K562 (cell line): ENCODE results near the gene RASGRP1. TPM values are rescaled to one million over a fixed set of nuclear protein-coding genes. Genes with fewer than 3 reads are reported as not detected.

Source experiments
- CCNT2 ChIP-seq: IDR thresholded peaks from 2 replicates; pipeline ENCODE4 v1.6.1; 2011; ENCODE audit warnings: borderline replicate concordance, low read depth, mild to moderate bottlenecking, moderate library complexity, mixed read lengths, low read length; ENCODE audit not compliant: insufficient read length; ENCODE audit errors: extremely low read depth
- CHAMP1 ChIP-seq: fragments of 450-650 bp; IDR thresholded peaks from 2 replicates; pipeline ENCODE4 v1.6.1; 2016; ENCODE audit warnings: mild to moderate bottlenecking
- CTBP1 ChIP-seq: fragments of 450-650 bp; IDR thresholded peaks from 2 replicates; pipeline ENCODE4 v1.6.1; 2016; ENCODE audit warnings: borderline replicate concordance
- CTCF ChIP-seq, 3 experiments: IDR thresholded peaks in 2 of 3; conservative IDR thresholded peaks in 1 of 3; 2 replicates each; pipeline ENCODE4 v1.5.1; 2011 to 2012; ENCODE audit warnings: low read length in 3 of 3, mild to moderate bottlenecking in 3 of 3, control low read depth in 2 of 3, improper control_type of control experiment in 1 of 3, inconsistent platforms in 1 of 3, low read depth in 1 of 3, mixed read lengths in 1 of 3, moderate library complexity in 1 of 3; ENCODE audit not compliant: insufficient read depth in 2 of 3
- ETV1 ChIP-seq: fragments of 450-650 bp; conservative IDR thresholded peaks from 2 replicates; pipeline ENCODE4 v1.6.1; 2016; ENCODE audit warnings: missing genetic modification characterization, control low read depth, low read depth, missing compliant biosample characterization
- JUNB ChIP-seq: fragments of 450-650 bp; formaldehyde crosslinking; conservative IDR thresholded peaks from 2 replicates; pipeline ENCODE4 v1.4.0; 2020; ENCODE audit warnings: mild to moderate bottlenecking
- MTA3 ChIP-seq: fragments of 450-650 bp; formaldehyde crosslinking; IDR thresholded peaks from 2 replicates; pipeline ENCODE4 v1.6.1; 2017; ENCODE audit warnings: mild to moderate bottlenecking, borderline replicate concordance
- NBN ChIP-seq: fragments of 450-650 bp; IDR thresholded peaks from 2 replicates; pipeline ENCODE4 v1.6.1; 2016; ENCODE audit warnings: low read depth, mild to moderate bottlenecking
- NONO ChIP-seq, 2 experiments: fragments of 200-400 bp in 1 of 2; fragments of 450-650 bp in 1 of 2; formaldehyde crosslinking in 1 of 2; IDR thresholded peaks; 2 replicates each; pipeline ENCODE4 v1.6.1; 2017; ENCODE audit warnings: low read depth in 2 of 2, mild to moderate bottlenecking in 2 of 2, moderate library complexity in 2 of 2, low read length in 1 of 2
- NR4A1 ChIP-seq, 2 experiments: fragments of 250-450 bp in 1 of 2; fragments of 450-650 bp in 1 of 2; sonication (Bioruptor Pico) in 1 of 2; IDR thresholded peaks; 2 replicates each; pipeline versions ENCODE4 v1.4.0 to v1.6.1; 2016 to 2020; ENCODE audit warnings: mild to moderate bottlenecking in 2 of 2, missing compliant biosample characterization in 1 of 2, missing genetic modification characterization in 1 of 2, moderate library complexity in 1 of 2
- PKNOX1 ChIP-seq: fragments of 450-650 bp; IDR thresholded peaks from 2 replicates; pipeline ENCODE4 v1.6.1; 2016
- RAD21 ChIP-seq, 2 experiments: fragments of 250-450 bp in 1 of 2; fragments of 450-650 bp in 1 of 2; sonication (Bioruptor Pico) in 1 of 2; formaldehyde crosslinking in 1 of 2; IDR thresholded peaks in 1 of 2; conservative IDR thresholded peaks in 1 of 2; 2 replicates each; pipeline versions ENCODE4 v1.4.0 to v1.8.0; 2020 to 2022; ENCODE audit warnings: mild to moderate bottlenecking in 2 of 2, moderate library complexity in 1 of 2
- SAFB ChIP-seq: fragments of 200-400 bp; formaldehyde crosslinking; IDR thresholded peaks from 2 replicates; pipeline ENCODE4 v1.6.1; 2017; ENCODE audit warnings: low read depth, low read length, borderline replicate concordance
- SETDB1 ChIP-seq: IDR thresholded peaks from one replicate; pipeline ENCODE4 v1.6.1; 2012; ENCODE audit warnings: low read length, control low read depth, inconsistent platforms
- TAF9B ChIP-seq: fragments of 450-650 bp; IDR thresholded peaks from 2 replicates; pipeline ENCODE4 v1.6.1; 2018; ENCODE audit warnings: mild to moderate bottlenecking; ENCODE audit not compliant: partially characterized antibody
- TFAM ChIP-seq: fragments of 250-450 bp; sonication (Bioruptor Pico); conservative IDR thresholded peaks from 2 replicates; pipeline ENCODE4 v1.5.0; 2021; ENCODE audit warnings: mild to moderate bottlenecking, moderate library complexity
- ZNF408 ChIP-seq: fragments of 250-450 bp; sonication (Bioruptor Pico); IDR thresholded peaks from 2 replicates; pipeline ENCODE4 v1.4.0; 2020; ENCODE audit warnings: low read depth, mild to moderate bottlenecking, moderate library complexity
- ZNF449 ChIP-seq: fragments of 250-450 bp; sonication (Bioruptor Pico); IDR thresholded peaks from 2 replicates; pipeline ENCODE4 v1.8.0; 2022; ENCODE audit warnings: moderate library complexity, mild to moderate bottlenecking, inconsistent platforms
- polyA plus RNA-seq, 8 experiments: library from polyadenylated mRNA; depleted of rRNA in 4 of 8; stranded (reverse) in 5 of 8; unstranded in 3 of 8; fragments of >200 nt; fragmentation: Nextera tagmentation in 2 of 8; fragmentation: Illumina TruSeq in 1 of 8; extraction: Ambion mirVana in 2 of 8; extraction: Trizol in 1 of 8; gene quantifications; 2 replicates each; pipeline versions ENCODE4 v1.2.1 to v1.2.3, GENCODE V29; 2011 to 2014; ENCODE audit warnings: inconsistent platforms in 1 of 8, missing spikeins in 1 of 8
- total RNA-seq, 7 experiments: library from RNA; depleted of rRNA in 6 of 7; stranded (reverse); fragments of >200 nt in 6 of 7; fragmentation: Illumina TruSeq in 2 of 7; extraction: Trizol in 2 of 7; gene quantifications; 2 replicates each; pipeline versions ENCODE4 v1.2.1 to v1.2.3, GENCODE V29; 2011 to 2021; ENCODE audit warnings: low replicate concordance in 1 of 7

RASGRP1 gene
- total and polyA plus RNA-seq, 9 of the 15 experiments (the other 6 are each of a cell fraction or from before 2014, with no cell fraction given), result 0.14 to 0.72 (median 0.31) TPM

- no peak for TF ChIP-seq ZNF408 (CRISPR knock-in tag)
- no peak for TF ChIP-seq NR4A1 (CRISPR knock-in tag; IDR thresholded peaks at IDR 0.05)
- TF ChIP-seq NR4A1 (tag; IDR thresholded peaks at IDR 0.05), result 0 out of 2 replicates have a peak, but pooled peaks have one; percentile 16
- TF ChIP-seq SAFB, result no peak
- no peak for TF ChIP-seq TFAM (CRISPR knock-in tag)
- no peak for TF ChIP-seq NBN
- peak in 1 of 2 experiments; percentile 44; a peak in 2 of 4 replicates for TF ChIP-seq RAD21 (CRISPR knock-in tag; conservative IDR thresholded peaks at IDR 0.05 in 1 of 2, IDR thresholded peaks at IDR 0.05 in 1 of 2)
- 0 out of 2 replicates have a peak, but pooled peaks have one; percentile 22 for TF ChIP-seq ZNF449 (CRISPR knock-in tag)
- peak; percentile 10; the same call in 1 of the 2 replicates for TF ChIP-seq CTBP1
- TF ChIP-seq PKNOX1, result no peak
- TF ChIP-seq NONO (IDR thresholded peaks at IDR 0.05; ENCODE audit: low read depth in 2 of 2, low read length in 1 of 2), result 0 out of 4 replicates have a peak, but pooled peaks of 1 of the 2 experiments have one; percentile 39
- TF ChIP-seq CHAMP1, result no peak
- TF ChIP-seq ETV1 (tag), result no peak
- peak; percentile 32 for TF ChIP-seq CCNT2
- TF ChIP-seq SETDB1, result no peak
- TF ChIP-seq JUNB (CRISPR knock-in tag), result no peak
- TF ChIP-seq MTA3, result 0 out of 2 replicates have a peak, but pooled peaks have one; percentile 21
- peak; percentile 36 to 53 (median 50); a peak in 4 of 6 replicates for TF ChIP-seq CTCF (IDR thresholded peaks at IDR 0.05 in 2 of 3, conservative IDR thresholded peaks at IDR 0.05 in 1 of 3; ENCODE audit: insufficient read depth in 2 of 3, low read depth in 1 of 3, low read length in 3 of 3)
- no peak for TF ChIP-seq TAF9B
Observed at GRCh38 chr15:38564557-38565286, at the start of gene RASGRP1 (continued).
